Neural progenitor cell (in vitro differentiated cells): ENCODE measurements around the gene ERO1B. TPM values are rescaled to one million over a fixed set of nuclear protein-coding genes. Genes with fewer than 3 reads are reported as not detected.

Experiments used
- DNase-seq: peaks from one replicate; pipeline ENCODE4 v3.0.0-alpha.2; 2016; ENCODE audit warnings: low spot score
- H2AFZ ChIP-seq: fragments of 200-600 bp; sonication (generic); replicated peaks from 2 replicates; pipeline ENCODE4 v1.6.1; 2016; ENCODE audit warnings: antibody characterized with exemption
- H3F3A ChIP-seq: fragments of 200-600 bp; sonication (generic); 2 replicates; pipeline ENCODE4 v1.6.1; 2016; ENCODE audit warnings: antibody characterized with exemption, low read depth
- H3K27ac ChIP-seq: fragments of 200-600 bp; sonication (generic); 2 replicates; pipeline ENCODE4 v1.5.1; 2016; ENCODE audit warnings: mild to moderate bottlenecking
- H3K27me3 ChIP-seq: fragments of 200-600 bp; sonication (generic); 2 replicates; pipeline ENCODE4 v1.6.1; 2016; ENCODE audit warnings: mild to moderate bottlenecking, moderate library complexity
- H3K36me3 ChIP-seq: fragments of 200-600 bp; sonication (generic); 2 replicates; pipeline ENCODE4 v1.5.1; 2016
- H3K4me1 ChIP-seq: fragments of 200-600 bp; sonication (generic); 2 replicates; pipeline ENCODE4 v1.6.1; 2016; ENCODE audit warnings: mixed run types
- H3K4me2 ChIP-seq: fragments of 200-600 bp; sonication (generic); 2 replicates; pipeline ENCODE4 v1.6.1; 2016
- H3K4me3 ChIP-seq: fragments of 200-600 bp; sonication (generic); 2 replicates; pipeline ENCODE4 v1.5.1; 2016
- H3K79me2 ChIP-seq: fragments of 200-600 bp; sonication (generic); 2 replicates; pipeline ENCODE4 v1.6.1; 2016; ENCODE audit warnings: low read depth
- H3K9ac ChIP-seq: fragments of 200-600 bp; sonication (generic); 2 replicates; pipeline ENCODE4 v1.6.1; 2016
- H3K9me3 ChIP-seq: fragments of 200-600 bp; sonication (generic); 2 replicates; pipeline ENCODE4 v1.5.1; 2016; ENCODE audit warnings: low read depth
- H4K20me1 ChIP-seq: fragments of 200-600 bp; sonication (generic); 2 replicates; pipeline ENCODE4 v1.6.1; 2016; ENCODE audit warnings: low read depth
- H3K27ac Mint-ChIP-seq: 3 replicates; pipeline ENCODE4 v1.8.0; 2021; ENCODE audit warnings: mixed read lengths
- H3K27me3 Mint-ChIP-seq: 2 replicates; pipeline ENCODE4 v1.8.0; 2022; ENCODE audit warnings: low read depth, mild to moderate bottlenecking, inconsistent platforms, moderate library complexity, mixed read lengths; ENCODE audit not compliant: insufficient read depth
- H3K36me3 Mint-ChIP-seq: 3 replicates; pipeline ENCODE4 v1.8.0; 2021; ENCODE audit warnings: mixed read lengths
- H3K4me1 Mint-ChIP-seq: 3 replicates; pipeline ENCODE4 v1.8.0; 2021; ENCODE audit warnings: mixed read lengths
- H3K4me3 Mint-ChIP-seq: 3 replicates; pipeline ENCODE4 v1.8.0; 2021; ENCODE audit warnings: mild to moderate bottlenecking, moderate library complexity, mixed read lengths
- H3K9me3 Mint-ChIP-seq: 3 replicates; pipeline ENCODE4 v1.8.0; 2020; ENCODE audit warnings: mixed read lengths
- CTCF ChIP-seq: fragments of 200-600 bp; sonication (generic); IDR thresholded peaks from 2 replicates; pipeline ENCODE4 v1.5.1; 2017; ENCODE audit warnings: antibody characterized with exemption, mild to moderate bottlenecking
- EZH2 ChIP-seq: fragments of 200-600 bp; sonication (generic); IDR thresholded peaks from 2 replicates; pipeline ENCODE4 v1.6.1; 2017; ENCODE audit warnings: antibody characterized with exemption, mild to moderate bottlenecking, moderate library complexity
- EZH2phosphoT487 ChIP-seq: fragments of 200-600 bp; sonication (generic); IDR thresholded peaks from 2 replicates; pipeline ENCODE4 v1.6.1; 2017; ENCODE audit warnings: antibody characterized with exemption
- total RNA-seq: library from RNA; depleted of rRNA; stranded (reverse); fragments of >200 nt; gene quantifications from 2 replicates; pipeline ENCODE4 v1.2.3, GENCODE V29; 2015; ENCODE audit warnings: low replicate concordance

ERO1B gene
- total RNA-seq, 1 donor from 2014 or later: 6.7 TPM

DNA sequence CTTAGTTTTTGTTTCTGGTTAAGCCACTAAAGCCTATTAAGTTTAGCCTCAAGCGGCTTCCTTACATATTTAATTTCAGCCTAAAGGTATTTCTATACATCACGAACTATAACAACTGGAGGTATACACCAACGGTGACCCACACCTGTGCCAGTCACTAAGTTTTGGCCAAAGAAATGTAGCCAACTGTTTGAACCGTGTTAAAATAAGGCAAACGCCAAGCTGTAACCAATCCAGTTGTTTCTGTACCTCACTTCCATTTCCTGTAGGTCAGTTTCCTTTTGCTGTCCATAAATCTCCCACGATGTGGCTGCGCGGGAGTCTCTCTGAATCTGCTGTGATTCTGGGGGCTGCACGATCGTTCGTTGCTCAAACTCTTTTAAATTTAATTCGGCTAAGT is 5.6 kb upstream of the ERO1B start:
- peak overlapping the region; percentile 47 for H3K4me2 ChIP-seq
- no peak overlapping the region for H3K27ac ChIP-seq
- DNase-seq: no peak
- H4K20me1 ChIP-seq: no peaks in the 10 kb centered on the region
- no peaks in the 10 kb centered on the region for H3K9me3 ChIP-seq
- peaks cover 11% of the 10 kb centered on the region for H3K27me3 ChIP-seq
- H3K79me2 ChIP-seq: no peaks in the 10 kb centered on the region
- H3K4me3 ChIP-seq: no peak overlapping the region
- peaks cover 12% of the 10 kb centered on the region for H3F3A ChIP-seq
- H3K4me1 ChIP-seq: peaks cover 24% of the 10 kb centered on the region
- H3K9ac ChIP-seq: no peak overlapping the region
- no peaks in the 10 kb centered on the region for H3K36me3 Mint-ChIP-seq
- peaks cover 21% of the 10 kb centered on the region for H3K4me1 Mint-ChIP-seq
- H3K27ac Mint-ChIP-seq: no peak overlapping the region
- no peaks in the 10 kb centered on the region for H3K36me3 ChIP-seq
- no peak overlapping the region for H3K4me3 Mint-ChIP-seq
- H3K9me3 Mint-ChIP-seq: no peaks in the 10 kb centered on the region
- no peaks in the 10 kb centered on the region for H3K27me3 Mint-ChIP-seq
- peak overlapping the region; percentile 87 for H2AFZ ChIP-seq
- TF ChIP-seq CTCF: no peak
- no peak for TF ChIP-seq EZH2phosphoT487
- TF ChIP-seq EZH2: no peak

DNA sequence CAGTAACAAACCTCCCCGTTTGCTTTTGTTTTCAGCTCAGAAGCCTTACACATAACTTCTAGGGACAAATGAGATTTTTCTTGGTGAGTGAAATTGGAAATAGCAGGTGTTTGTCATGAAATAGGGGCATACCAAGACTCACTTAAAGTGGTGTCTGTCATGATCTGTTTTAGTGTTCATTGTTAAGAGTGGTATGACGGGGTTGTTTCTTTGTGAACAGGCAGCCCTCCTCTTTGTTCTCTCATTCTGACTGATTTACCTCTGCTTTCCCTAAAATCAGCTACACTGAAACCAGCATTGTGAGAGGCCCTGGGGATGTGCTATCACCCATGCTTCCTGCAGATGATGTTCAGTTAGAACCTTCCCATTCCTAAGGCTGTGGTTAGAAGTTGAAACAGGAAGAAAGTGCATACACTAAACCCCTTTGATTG is 2.5 kb upstream of the ERO1B start:
- Histone ChIP-seq H3K9ac (no peak overlapping the region), H3K9me3 (no peaks in the 10 kb centered on the region), H3F3A (peaks cover 12% of the 10 kb centered on the region), H3K27me3 (peaks cover 30% of the 10 kb centered on the region), H2AFZ (peak overlapping the region; percentile 11), H4K20me1 (no peaks in the 10 kb centered on the region), H3K79me2 (no peaks in the 10 kb centered on the region), H3K36me3 (no peaks in the 10 kb centered on the region), H3K4me2 (peak overlapping the region; percentile 63), H3K4me3 (peak overlapping the region; percentile 18), H3K27ac (no peak overlapping the region), H3K4me1 (peaks cover 26% of the 10 kb centered on the region)
- TF ChIP-seq EZH2: no peak
- no peak for TF ChIP-seq CTCF
- no peak for TF ChIP-seq EZH2phosphoT487
- no peaks in the 10 kb centered on the region for H3K27me3 Mint-ChIP-seq
- H3K36me3 Mint-ChIP-seq: no peaks in the 10 kb centered on the region
- no peaks in the 10 kb centered on the region for H3K9me3 Mint-ChIP-seq
- peaks cover 27% of the 10 kb centered on the region for H3K4me1 Mint-ChIP-seq
- DNase-seq: peak; percentile 54
- no peak overlapping the region for H3K4me3 Mint-ChIP-seq
- no peak overlapping the region for H3K27ac Mint-ChIP-seq

- no peak overlapping the region for H3K27ac ChIP-seq
- no peaks in the 10 kb centered on the region for H3K36me3 ChIP-seq
- no peaks in the 10 kb centered on the region for H3K9me3 ChIP-seq
- H3K4me3 ChIP-seq: peak overlapping the region; percentile 73
- no peaks in the 10 kb centered on the region for H3K79me2 ChIP-seq
- no peaks in the 10 kb centered on the region for H3K36me3 Mint-ChIP-seq
- no peak for DNase-seq
- H3K4me3 Mint-ChIP-seq: peak overlapping the region; percentile 92
- TF ChIP-seq EZH2phosphoT487 (no peak), EZH2 (no peak), CTCF (no peak)
- H3K4me1 ChIP-seq: peaks cover 21% of the 10 kb centered on the region
- no peaks in the 10 kb centered on the region for H3K27me3 Mint-ChIP-seq
- no peaks in the 10 kb centered on the region for H3K9me3 Mint-ChIP-seq
- H3K4me2 ChIP-seq: peak overlapping the region; percentile 88
- H3K27me3 ChIP-seq: peaks cover 30% of the 10 kb centered on the region
- H2AFZ ChIP-seq: no peak overlapping the region
- no peak overlapping the region for H3K27ac Mint-ChIP-seq
- H3K9ac ChIP-seq: no peak overlapping the region
- H4K20me1 ChIP-seq: no peaks in the 10 kb centered on the region
- H3F3A ChIP-seq: peaks cover 6% of the 10 kb centered on the region
- peaks cover 27% of the 10 kb centered on the region for H3K4me1 Mint-ChIP-seq
Observed at GRCh38 chr1:236282719-236283118, 961 bp upstream of the ERO1B start.

DNA sequence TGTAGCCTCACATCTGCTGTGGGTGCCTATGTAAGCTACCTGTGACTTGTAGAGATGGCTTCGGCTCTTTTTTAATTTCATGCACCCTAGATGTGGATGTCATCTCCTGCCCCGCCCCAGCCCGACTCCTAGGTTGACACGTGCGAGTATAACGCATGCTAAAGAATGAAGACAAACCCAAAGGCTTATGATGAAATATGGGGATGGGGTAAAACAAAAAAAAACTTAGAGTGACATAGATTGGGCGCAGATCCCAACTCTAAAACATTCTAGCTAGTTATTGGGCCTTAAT is 613 bp upstream of the ERO1B start:
- Histone ChIP-seq H3K4me1 (peaks cover 21% of the 10 kb centered on the region), H3K27ac (no peak overlapping the region)
- peak overlapping the region; percentile 9 for H3K27ac Mint-ChIP-seq

More for the DNA sequence above, 613 bp upstream of the ERO1B start:
- peak overlapping the region; percentile 50 for H3K9ac ChIP-seq
- Mint-ChIP-seq H3K27me3 (no peaks in the 10 kb centered on the region), H3K4me3 (peak overlapping the region; percentile 92), H3K36me3 (no peaks in the 10 kb centered on the region), H3K9me3 (no peaks in the 10 kb centered on the region), H3K4me1 (peaks cover 27% of the 10 kb centered on the region)
- H3K79me2 ChIP-seq: no peaks in the 10 kb centered on the region
- peak overlapping the region; percentile 89 for H2AFZ ChIP-seq
- H3K4me3 ChIP-seq: peak overlapping the region; percentile 73
- H4K20me1 ChIP-seq: no peaks in the 10 kb centered on the region
- DNase-seq: no peak
- H3K4me2 ChIP-seq: peak overlapping the region; percentile 88
- H3K36me3 ChIP-seq: no peaks in the 10 kb centered on the region
- TF ChIP-seq EZH2phosphoT487: no peak
- peak; percentile 0 for TF ChIP-seq EZH2
- no peaks in the 10 kb centered on the region for H3K9me3 ChIP-seq
- peaks cover 30% of the 10 kb centered on the region for H3K27me3 ChIP-seq
- peaks cover 6% of the 10 kb centered on the region for H3F3A ChIP-seq
